ENCODE measurements around the gene TDO2. TPM values are rescaled to one million over a fixed set of nuclear protein-coding genes. Genes with fewer than 3 reads are reported as not detected.
"Not testable (repeated sequence)": the region's sequence is repeated elsewhere in the genome, so short reads cannot be mapped to it uniquely, and the experiment has no call there.

The TDO2 gene
- total RNA-seq, 2 experiments from 2014 or later, result not detected

GRCh38 chr4:155889031-155889793 is 14.3 kb upstream of the TDO2 start:
- no peaks in the 10 kb centered on the region for H3K4me1 Mint-ChIP-seq

GRCh38 chr4:155889946-155890345 is 13.6 kb upstream of the TDO2 start:
- Mint-ChIP-seq H3K4me3 (no peak overlapping the region), H3K9me3 (peaks cover 2% of the 10 kb centered on the region), H3K36me3 (ENCODE audit: low read depth) (no peaks in the 10 kb centered on the region), H3K27ac (no peak overlapping the region), H3K4me1 (no peaks in the 10 kb centered on the region), H3K27me3 (no peaks in the 10 kb centered on the region)
- ChIA-PET POLR2A (no interaction called here), CTCF (interaction anchor here (0.5 kb wide), 1 partner anchor 457 kb away, joined by 3 read pairs; no protein-coding TSS in a partner anchor)
- DNase-seq, result no peak

More at GRCh38 chr4:155889031-155889793, 14.3 kb upstream of the TDO2 start:
- DNase-seq, result no peak
- H3K36me3 Mint-ChIP-seq (ENCODE audit: low read depth), result no peaks in the 10 kb centered on the region
- CTCF ChIA-PET, result no interaction called here
- no peaks in the 10 kb centered on the region for H3K27me3 Mint-ChIP-seq
- POLR2A ChIA-PET, result no interaction called here
- H3K4me3 Mint-ChIP-seq, result no peak overlapping the region
- H3K27ac Mint-ChIP-seq, result no peak overlapping the region
- H3K9me3 Mint-ChIP-seq, result peaks cover 2% of the 10 kb centered on the region

GRCh38 chr4:155891058-155891457 is 12.4 kb upstream of the TDO2 start:
- CTCF ChIA-PET, result no interaction called here
- no peak for DNase-seq
- Mint-ChIP-seq H3K9me3 (peaks cover 2% of the 10 kb centered on the region), H3K27me3 (no peaks in the 10 kb centered on the region), H3K27ac (no peak overlapping the region), H3K4me1 (no peaks in the 10 kb centered on the region), H3K36me3 (ENCODE audit: low read depth) (no peaks in the 10 kb centered on the region), H3K4me3 (no peak overlapping the region)
- POLR2A ChIA-PET, result no interaction called here

GRCh38 chr4:155898371-155898770 is 5.1 kb upstream of the TDO2 start:
- CTCF ChIA-PET; H3K27me3 Mint-ChIP-seq; POLR2A ChIA-PET; H3K4me1 Mint-ChIP-seq; H3K36me3 Mint-ChIP-seq (ENCODE audit: low read depth); H3K27ac Mint-ChIP-seq; H3K9me3 Mint-ChIP-seq; DNase-seq; H3K4me3 Mint-ChIP-seq: not testable (repeated sequence)

GRCh38 chr4:155899891-155900290 is 3.6 kb upstream of the TDO2 start:
- ChIA-PET POLR2A (no interaction called here), CTCF (no interaction called here)
- H3K27me3 Mint-ChIP-seq, result peaks cover 13% of the 10 kb centered on the region
- H3K27ac Mint-ChIP-seq, result no peak overlapping the region
- no peak overlapping the region for H3K4me3 Mint-ChIP-seq
- H3K4me1 Mint-ChIP-seq, result no peaks in the 10 kb centered on the region
- DNase-seq, result no peak
- H3K36me3 Mint-ChIP-seq (ENCODE audit: low read depth), result no peaks in the 10 kb centered on the region
- no peaks in the 10 kb centered on the region for H3K9me3 Mint-ChIP-seq

- H3K9me3 Mint-ChIP-seq, result no peaks in the 10 kb centered on the region
- H3K27ac Mint-ChIP-seq, result no peak overlapping the region
- H3K4me1 Mint-ChIP-seq, result no peaks in the 10 kb centered on the region
- ChIA-PET POLR2A (no interaction called here), CTCF (no interaction called here)
- H3K4me3 Mint-ChIP-seq, result no peak overlapping the region
- DNase-seq, result no peak
- no peaks in the 10 kb centered on the region for H3K36me3 Mint-ChIP-seq (ENCODE audit: low read depth)
- peaks cover 13% of the 10 kb centered on the region for H3K27me3 Mint-ChIP-seq
Observed at GRCh38 chr4:155900381-155900780, 3.1 kb upstream of the TDO2 start.

GRCh38 chr4:155901013-155901412 is 2.5 kb upstream of the TDO2 start:
- no peaks in the 10 kb centered on the region for H3K9me3 Mint-ChIP-seq
- H3K4me3 Mint-ChIP-seq, result no peak overlapping the region
- no peaks in the 10 kb centered on the region for H3K4me1 Mint-ChIP-seq
- ChIA-PET POLR2A (no interaction called here), CTCF (no interaction called here)
- DNase-seq, result no peak
- no peak overlapping the region for H3K27ac Mint-ChIP-seq
- no peaks in the 10 kb centered on the region for H3K36me3 Mint-ChIP-seq (ENCODE audit: low read depth)
- H3K27me3 Mint-ChIP-seq, result peaks cover 13% of the 10 kb centered on the region

GRCh38 chr4:155904331-155904730 is 835 bp downstream of the TDO2 start:
- POLR2A ChIA-PET, result no interaction called here
- H3K36me3 Mint-ChIP-seq (ENCODE audit: low read depth), result no peaks in the 10 kb centered on the region
- no peaks in the 10 kb centered on the region for H3K9me3 Mint-ChIP-seq
- peaks cover 4% of the 10 kb centered on the region for H3K4me1 Mint-ChIP-seq
- no peak for DNase-seq
- CTCF ChIA-PET, result no interaction called here
- no peak overlapping the region for H3K4me3 Mint-ChIP-seq
- H3K27me3 Mint-ChIP-seq, result peaks cover 13% of the 10 kb centered on the region
- H3K27ac Mint-ChIP-seq, result no peak overlapping the region

GRCh38 chr4:155906554-155907247 is 3.2 kb downstream of the TDO2 start:
- Mint-ChIP-seq H3K4me3 (no peak overlapping the region), H3K36me3 (ENCODE audit: low read depth) (no peaks in the 10 kb centered on the region), H3K4me1 (peaks cover 6% of the 10 kb centered on the region), H3K9me3 (no peaks in the 10 kb centered on the region), H3K27ac (no peak overlapping the region), H3K27me3 (peaks cover 8% of the 10 kb centered on the region)
- DNase-seq, result no peak
- CTCF ChIA-PET, result no interaction called here
- POLR2A ChIA-PET, result no interaction called here

- ChIA-PET POLR2A (no interaction called here), CTCF (no interaction called here)
- H3K36me3 Mint-ChIP-seq (ENCODE audit: low read depth), result no peaks in the 10 kb centered on the region
- no peak for DNase-seq
- H3K9me3 Mint-ChIP-seq, result no peaks in the 10 kb centered on the region
- peaks cover 11% of the 10 kb centered on the region for H3K4me1 Mint-ChIP-seq
- no peak overlapping the region for H3K27ac Mint-ChIP-seq
- peaks cover 6% of the 10 kb centered on the region for H3K27me3 Mint-ChIP-seq
- no peak overlapping the region for H3K4me3 Mint-ChIP-seq
Observed at GRCh38 chr4:155907556-155907955, 4.1 kb downstream of the TDO2 start.

GRCh38 chr4:155908187-155909139 is 5.0 kb downstream of the TDO2 start:
- Mint-ChIP-seq H3K27ac (no peak overlapping the region), H3K4me3 (no peak overlapping the region), H3K9me3 (no peaks in the 10 kb centered on the region), H3K36me3 (ENCODE audit: low read depth) (no peaks in the 10 kb centered on the region), H3K4me1 (peaks cover 11% of the 10 kb centered on the region), H3K27me3 (peaks cover 5% of the 10 kb centered on the region)
- CTCF ChIA-PET, result no interaction called here
- POLR2A ChIA-PET, result no interaction called here
- DNase-seq, result no peak

GRCh38 chr4:155909615-155910226 is 6.2 kb downstream of the TDO2 start:
- no peak overlapping the region for H3K27ac Mint-ChIP-seq
- H3K27me3 Mint-ChIP-seq, result peaks cover 2% of the 10 kb centered on the region
- no peaks in the 10 kb centered on the region for H3K9me3 Mint-ChIP-seq
- no peak for DNase-seq
- no peak overlapping the region for H3K4me3 Mint-ChIP-seq
- CTCF ChIA-PET, result no interaction called here
- no peaks in the 10 kb centered on the region for H3K36me3 Mint-ChIP-seq (ENCODE audit: low read depth)
- POLR2A ChIA-PET, result no interaction called here
- peaks cover 11% of the 10 kb centered on the region for H3K4me1 Mint-ChIP-seq

- no peak for DNase-seq
- Mint-ChIP-seq H3K36me3 (ENCODE audit: low read depth) (no peaks in the 10 kb centered on the region), H3K4me3 (no peak overlapping the region), H3K27me3 (peaks cover 2% of the 10 kb centered on the region), H3K4me1 (peaks cover 11% of the 10 kb centered on the region), H3K27ac (no peak overlapping the region), H3K9me3 (no peaks in the 10 kb centered on the region)
- CTCF ChIA-PET, result interaction anchor here (0.8 kb wide), 1 partner anchor 42 kb away, joined by 3 read pairs; the partner anchor contains the start of gene CTSO
- POLR2A ChIA-PET, result no interaction called here
Observed at GRCh38 chr4:155911905-155912304, 8.4 kb downstream of the TDO2 start.
